Measurements from ENCODE around the gene SELENOH. TPM values are rescaled to one million over a fixed set of nuclear protein-coding genes. Genes with fewer than 3 reads are reported as not detected.
A peak's percentile ranks its signal among the peaks of the same experiment; 100 is the strongest.

The SELENOH gene
- total RNA-seq, 2 experiments from 2014 or later, result 48.0 to 48.5 TPM

- no peak overlapping the region for H3K4me3 ChIP-seq (ENCODE audit: low read length)
- ATAC-seq (ENCODE audit: poor library complexity), result no peak
- CTCF ChIA-PET, result interaction anchor here (1.5 kb wide), 1 partner anchor 91 kb away, joined by 4 read pairs; no protein-coding TSS in a partner anchor
- no peak overlapping the region for H3K27ac ChIP-seq (ENCODE audit: low read depth in 1 of 2, low read length in 2 of 2)
- TF ChIP-seq CTCF (IDR thresholded peaks at IDR 0.05), result no peak
- H3K4me1 Mint-ChIP-seq (ENCODE audit: low read depth), result peaks cover 53% of the 10 kb centered on the region
- no peaks in the 10 kb centered on the region for H3K9me3 ChIP-seq (ENCODE audit: control insufficient read depth in 1 of 2, insufficient read depth in 1 of 2, low read length in 2 of 2)
- H3K27me3 ChIP-seq (ENCODE audit: control insufficient read depth in 1 of 2, insufficient read depth in 2 of 2, low read length in 2 of 2), result no peaks in the 10 kb centered on the region
- H3K4me3 Mint-ChIP-seq, result peak overlapping the region; percentile 73
- peaks cover 28% of the 10 kb centered on the region for H3K4me1 ChIP-seq (ENCODE audit: insufficient read depth, low read length)
- intact Hi-C loops (cut with DNase I, micrococcal nuclease), result loop anchor here (2.0 to 10.0 kb wide), 5 partner anchors 51 to 875 kb away; partner anchors contain the start of genes LPXN (in 1 of the 2), P2RX3 (in 1 of the 2), SSRP1 (in 1 of the 2) and UBE2L6 (in 1 of the 2)
- no peaks in the 10 kb centered on the region for H3K27me3 Mint-ChIP-seq
- H3K36me3 ChIP-seq (ENCODE audit: insufficient read depth, low read length), result peaks cover 5% of the 10 kb centered on the region
- H3K9me3 Mint-ChIP-seq, result no peaks in the 10 kb centered on the region
- peak overlapping the region; percentile 59 for H3K27ac Mint-ChIP-seq
- no peak for DNase-seq
- H3K36me3 Mint-ChIP-seq (ENCODE audit: low read depth), result peaks cover 36% of the 10 kb centered on the region
- POLR2A ChIA-PET, result interaction anchor here (3.2 kb wide), 1 partner anchor 32 kb away, joined by 40 read pairs; the partner anchor contains the start of gene SELENOH
These were observed 31.4 kb upstream of the SELENOH start for GRCh38 chr11:57709802-57710367.

- peaks cover 53% of the 10 kb centered on the region for H3K4me1 Mint-ChIP-seq (ENCODE audit: low read depth)
- no peak for TF ChIP-seq CTCF (IDR thresholded peaks at IDR 0.05)
These were observed 29.7 kb upstream of the SELENOH start, which contains the start of gene MED19 for GRCh38 chr11:57711414-57712255. Gene MED19 (minus strand): TSS chr11:57712215. CDS start chr11:57712179, 36 bp downstream.

More at GRCh38 chr11:57711414-57712255, 29.7 kb upstream of the SELENOH start, which contains the start of gene MED19:
- peak; percentile 33 for ATAC-seq (ENCODE audit: poor library complexity)
- H3K9me3 Mint-ChIP-seq, result no peaks in the 10 kb centered on the region
- H3K36me3 Mint-ChIP-seq (ENCODE audit: low read depth), result peaks cover 33% of the 10 kb centered on the region
- H3K27ac Mint-ChIP-seq, result peak within 1 kb of the TSS; percentile 88
- peaks cover 5% of the 10 kb centered on the region for H3K36me3 ChIP-seq (ENCODE audit: insufficient read depth, low read length)
- ChIA-PET POLR2A (interaction anchor here (0.5 to 3.2 kb wide), 14 partner anchors 9 to 892 kb away, joined by 3 to 40 read pairs (median 4); partner anchors contain the start of genes CLP1, LPXN, SELENOH and TIMM10), CTCF (interaction anchor here (1.1 to 2.3 kb wide), 2 partner anchors 89 to 143 kb away, joined by 4 to 10 read pairs; partner anchors contain the start of gene UBE2L6)
- H3K27ac ChIP-seq (ENCODE audit: low read depth in 1 of 2, low read length in 2 of 2), result peak within 1 kb of the TSS; percentile 85 to 95
- H3K9me3 ChIP-seq (ENCODE audit: control insufficient read depth in 1 of 2, insufficient read depth in 1 of 2, low read length in 2 of 2), result no peaks in the 10 kb centered on the region
- DNase-seq, result peak; percentile 49 to 94 (median 68)
- H3K27me3 ChIP-seq (ENCODE audit: control insufficient read depth in 1 of 2, insufficient read depth in 2 of 2, low read length in 2 of 2), result no peaks in the 10 kb centered on the region
- H3K27me3 Mint-ChIP-seq, result no peaks in the 10 kb centered on the region
- peak within 1 kb of the TSS; percentile 96 for H3K4me3 Mint-ChIP-seq
- peak within 1 kb of the TSS; percentile 95 for H3K4me3 ChIP-seq (ENCODE audit: low read length)
- H3K4me1 ChIP-seq (ENCODE audit: insufficient read depth, low read length), result peaks cover 30% of the 10 kb centered on the region
- intact Hi-C loops (cut with DNase I, micrococcal nuclease), result loop anchor here (1.0 to 10.0 kb wide), 15 partner anchors 27 to 873 kb away; partner anchors contain the start of genes UBE2L6 (in 2 of the 2), LPXN (in 1 of the 2), P2RX3 (in 1 of the 2) and SELENOH (in 1 of the 2)

Measured in CD4-positive, alpha-beta T cell (primary cell).